ENCODE measurements around the gene GALNT14.

Gene GALNT14

GRCh38 chr2:30947686-30948085, 190.6 kb downstream of the GALNT14 start:
- Histone ChIP-seq H3K9ac (ENCODE audit: low read depth, low read length) (no peak overlapping the region), H3K4me3 (ENCODE audit: low read depth, low read length) (no peak overlapping the region), H3K4me1 (ENCODE audit: control insufficient read depth, insufficient read depth, low read length) (no peaks in the 10 kb centered on the region), H3K36me3 (ENCODE audit: control insufficient read depth, insufficient read depth, low read length) (no peaks in the 10 kb centered on the region), H3K27me3 (ENCODE audit: control insufficient read depth, insufficient read depth, low read length) (no peaks in the 10 kb centered on the region), H3K9me3 (ENCODE audit: control insufficient read depth, insufficient read depth, low read length) (peaks cover 4% of the 10 kb centered on the region)

- H3K4me3 ChIP-seq (ENCODE audit: low read depth, low read length), result no peak overlapping the region
- H3K27me3 ChIP-seq (ENCODE audit: control insufficient read depth, insufficient read depth, low read length), result no peaks in the 10 kb centered on the region
- peaks cover 5% of the 10 kb centered on the region for H3K4me1 ChIP-seq (ENCODE audit: control insufficient read depth, insufficient read depth, low read length)
- no peak overlapping the region for H3K9ac ChIP-seq (ENCODE audit: low read depth, low read length)
- no peaks in the 10 kb centered on the region for H3K36me3 ChIP-seq (ENCODE audit: control insufficient read depth, insufficient read depth, low read length)
- no peaks in the 10 kb centered on the region for H3K9me3 ChIP-seq (ENCODE audit: control insufficient read depth, insufficient read depth, low read length)
Observed at GRCh38 chr2:30942419-30942818, 195.8 kb downstream of the GALNT14 start.

- Histone ChIP-seq H3K9ac (ENCODE audit: low read depth, low read length) (no peak overlapping the region), H3K36me3 (ENCODE audit: control insufficient read depth, insufficient read depth, low read length) (no peaks in the 10 kb centered on the region), H3K4me3 (ENCODE audit: low read depth, low read length) (no peak overlapping the region), H3K27me3 (ENCODE audit: control insufficient read depth, insufficient read depth, low read length) (no peaks in the 10 kb centered on the region), H3K4me1 (ENCODE audit: control insufficient read depth, insufficient read depth, low read length) (peaks cover 5% of the 10 kb centered on the region), H3K9me3 (ENCODE audit: control insufficient read depth, insufficient read depth, low read length) (no peaks in the 10 kb centered on the region)
Observed at GRCh38 chr2:30940839-30941238, 197.4 kb downstream of the GALNT14 start.

- Histone ChIP-seq H3K36me3 (ENCODE audit: control insufficient read depth, insufficient read depth, low read length) (no peaks in the 10 kb centered on the region), H3K4me1 (ENCODE audit: control insufficient read depth, insufficient read depth, low read length) (peaks cover 5% of the 10 kb centered on the region), H3K9ac (ENCODE audit: low read depth, low read length) (no peak overlapping the region), H3K4me3 (ENCODE audit: low read depth, low read length) (no peak overlapping the region), H3K9me3 (ENCODE audit: control insufficient read depth, insufficient read depth, low read length) (no peaks in the 10 kb centered on the region), H3K27me3 (ENCODE audit: control insufficient read depth, insufficient read depth, low read length) (no peaks in the 10 kb centered on the region)
Observed at GRCh38 chr2:30939364-30939763, 198.9 kb downstream of the GALNT14 start.

GRCh38 chr2:30938196-30938595, 200.0 kb downstream of the GALNT14 start:
- Histone ChIP-seq H3K9me3 (ENCODE audit: control insufficient read depth, insufficient read depth, low read length) (no peaks in the 10 kb centered on the region), H3K4me1 (ENCODE audit: control insufficient read depth, insufficient read depth, low read length) (peaks cover 5% of the 10 kb centered on the region), H3K4me3 (ENCODE audit: low read depth, low read length) (no peak overlapping the region), H3K27me3 (ENCODE audit: control insufficient read depth, insufficient read depth, low read length) (no peaks in the 10 kb centered on the region), H3K36me3 (ENCODE audit: control insufficient read depth, insufficient read depth, low read length) (no peaks in the 10 kb centered on the region), H3K9ac (ENCODE audit: low read depth, low read length) (no peak overlapping the region)

GRCh38 chr2:30936977-30937376, 201.3 kb downstream of the GALNT14 start:
- Histone ChIP-seq H3K27me3 (ENCODE audit: control insufficient read depth, insufficient read depth, low read length) (no peaks in the 10 kb centered on the region), H3K4me3 (ENCODE audit: low read depth, low read length) (no peak overlapping the region), H3K36me3 (ENCODE audit: control insufficient read depth, insufficient read depth, low read length) (no peaks in the 10 kb centered on the region), H3K4me1 (ENCODE audit: control insufficient read depth, insufficient read depth, low read length) (peaks cover 5% of the 10 kb centered on the region), H3K9me3 (ENCODE audit: control insufficient read depth, insufficient read depth, low read length) (no peaks in the 10 kb centered on the region), H3K9ac (ENCODE audit: low read depth, low read length) (no peak overlapping the region)

GRCh38 chr2:30935795-30936194, 202.4 kb downstream of the GALNT14 start:
- Histone ChIP-seq H3K9me3 (ENCODE audit: control insufficient read depth, insufficient read depth, low read length) (no peaks in the 10 kb centered on the region), H3K27me3 (ENCODE audit: control insufficient read depth, insufficient read depth, low read length) (no peaks in the 10 kb centered on the region)

GRCh38 chr2:30934066-30934465, 204.2 kb downstream of the GALNT14 start:
- H3K9me3 ChIP-seq (ENCODE audit: control insufficient read depth, insufficient read depth, low read length), result no peaks in the 10 kb centered on the region
- no peaks in the 10 kb centered on the region for H3K4me1 ChIP-seq (ENCODE audit: control insufficient read depth, insufficient read depth, low read length)
- no peak overlapping the region for H3K4me3 ChIP-seq (ENCODE audit: low read depth, low read length)
- no peaks in the 10 kb centered on the region for H3K27me3 ChIP-seq (ENCODE audit: control insufficient read depth, insufficient read depth, low read length)
- H3K9ac ChIP-seq (ENCODE audit: low read depth, low read length), result no peak overlapping the region
- H3K36me3 ChIP-seq (ENCODE audit: control insufficient read depth, insufficient read depth, low read length), result no peaks in the 10 kb centered on the region

More at GRCh38 chr2:30935795-30936194, 202.4 kb downstream of the GALNT14 start:
- H3K4me3 ChIP-seq (ENCODE audit: low read depth, low read length), result no peak overlapping the region
- H3K4me1 ChIP-seq (ENCODE audit: control insufficient read depth, insufficient read depth, low read length), result peaks cover 5% of the 10 kb centered on the region
- H3K9ac ChIP-seq (ENCODE audit: low read depth, low read length), result no peak overlapping the region
- H3K36me3 ChIP-seq (ENCODE audit: control insufficient read depth, insufficient read depth, low read length), result no peaks in the 10 kb centered on the region

- Histone ChIP-seq H3K27me3 (ENCODE audit: control insufficient read depth, insufficient read depth, low read length) (no peaks in the 10 kb centered on the region), H3K4me3 (ENCODE audit: low read depth, low read length) (no peak overlapping the region), H3K36me3 (ENCODE audit: control insufficient read depth, insufficient read depth, low read length) (no peaks in the 10 kb centered on the region), H3K9ac (ENCODE audit: low read depth, low read length) (no peak overlapping the region), H3K4me1 (ENCODE audit: control insufficient read depth, insufficient read depth, low read length) (no peaks in the 10 kb centered on the region), H3K9me3 (ENCODE audit: control insufficient read depth, insufficient read depth, low read length) (no peaks in the 10 kb centered on the region)
Observed at GRCh38 chr2:30933496-30933895, 204.7 kb downstream of the GALNT14 start.

GRCh38 chr2:30932870-30933269, 205.4 kb downstream of the GALNT14 start:
- H3K27me3 ChIP-seq (ENCODE audit: control insufficient read depth, insufficient read depth, low read length), result no peaks in the 10 kb centered on the region
- no peaks in the 10 kb centered on the region for H3K4me1 ChIP-seq (ENCODE audit: control insufficient read depth, insufficient read depth, low read length)
- no peak overlapping the region for H3K4me3 ChIP-seq (ENCODE audit: low read depth, low read length)
- H3K36me3 ChIP-seq (ENCODE audit: control insufficient read depth, insufficient read depth, low read length), result no peaks in the 10 kb centered on the region
- H3K9me3 ChIP-seq (ENCODE audit: control insufficient read depth, insufficient read depth, low read length), result no peaks in the 10 kb centered on the region
- H3K9ac ChIP-seq (ENCODE audit: low read depth, low read length), result no peak overlapping the region

- H3K4me3 ChIP-seq (ENCODE audit: low read depth, low read length), result no peak overlapping the region
- H3K27me3 ChIP-seq (ENCODE audit: control insufficient read depth, insufficient read depth, low read length), result no peaks in the 10 kb centered on the region
- no peak overlapping the region for H3K9ac ChIP-seq (ENCODE audit: low read depth, low read length)
- H3K4me1 ChIP-seq (ENCODE audit: control insufficient read depth, insufficient read depth, low read length), result no peaks in the 10 kb centered on the region
- no peaks in the 10 kb centered on the region for H3K9me3 ChIP-seq (ENCODE audit: control insufficient read depth, insufficient read depth, low read length)
- no peaks in the 10 kb centered on the region for H3K36me3 ChIP-seq (ENCODE audit: control insufficient read depth, insufficient read depth, low read length)
Observed at GRCh38 chr2:30931841-30932407, 206.3 kb downstream of the GALNT14 start.

- Histone ChIP-seq H3K9me3 (ENCODE audit: control insufficient read depth, insufficient read depth, low read length) (no peaks in the 10 kb centered on the region), H3K9ac (ENCODE audit: low read depth, low read length) (no peak overlapping the region), H3K4me3 (ENCODE audit: low read depth, low read length) (no peak overlapping the region), H3K27me3 (ENCODE audit: control insufficient read depth, insufficient read depth, low read length) (no peaks in the 10 kb centered on the region), H3K36me3 (ENCODE audit: control insufficient read depth, insufficient read depth, low read length) (no peaks in the 10 kb centered on the region), H3K4me1 (ENCODE audit: control insufficient read depth, insufficient read depth, low read length) (no peaks in the 10 kb centered on the region)
Observed at GRCh38 chr2:30930716-30931115, 207.5 kb downstream of the GALNT14 start.

Measured in iPS-15b (cell line).